Measurements from ENCODE around the gene COMMD6. TPM values are rescaled to one million over a fixed set of nuclear protein-coding genes. Genes with fewer than 3 reads are reported as not detected.
A peak's percentile ranks its signal among the peaks of the same experiment; 100 is the strongest.
"Not testable (repeated sequence)": the region's sequence is repeated elsewhere in the genome, so short reads cannot be mapped to it uniquely, and the experiment has no call there.

The COMMD6 gene
- 150 TPM for polyA plus RNA-seq (2013, experiment 1 of 2; ENCODE audit: insufficient read length)
- 214 TPM for polyA plus RNA-seq (2013, experiment 2 of 2; ENCODE audit: insufficient read length)

DNA sequence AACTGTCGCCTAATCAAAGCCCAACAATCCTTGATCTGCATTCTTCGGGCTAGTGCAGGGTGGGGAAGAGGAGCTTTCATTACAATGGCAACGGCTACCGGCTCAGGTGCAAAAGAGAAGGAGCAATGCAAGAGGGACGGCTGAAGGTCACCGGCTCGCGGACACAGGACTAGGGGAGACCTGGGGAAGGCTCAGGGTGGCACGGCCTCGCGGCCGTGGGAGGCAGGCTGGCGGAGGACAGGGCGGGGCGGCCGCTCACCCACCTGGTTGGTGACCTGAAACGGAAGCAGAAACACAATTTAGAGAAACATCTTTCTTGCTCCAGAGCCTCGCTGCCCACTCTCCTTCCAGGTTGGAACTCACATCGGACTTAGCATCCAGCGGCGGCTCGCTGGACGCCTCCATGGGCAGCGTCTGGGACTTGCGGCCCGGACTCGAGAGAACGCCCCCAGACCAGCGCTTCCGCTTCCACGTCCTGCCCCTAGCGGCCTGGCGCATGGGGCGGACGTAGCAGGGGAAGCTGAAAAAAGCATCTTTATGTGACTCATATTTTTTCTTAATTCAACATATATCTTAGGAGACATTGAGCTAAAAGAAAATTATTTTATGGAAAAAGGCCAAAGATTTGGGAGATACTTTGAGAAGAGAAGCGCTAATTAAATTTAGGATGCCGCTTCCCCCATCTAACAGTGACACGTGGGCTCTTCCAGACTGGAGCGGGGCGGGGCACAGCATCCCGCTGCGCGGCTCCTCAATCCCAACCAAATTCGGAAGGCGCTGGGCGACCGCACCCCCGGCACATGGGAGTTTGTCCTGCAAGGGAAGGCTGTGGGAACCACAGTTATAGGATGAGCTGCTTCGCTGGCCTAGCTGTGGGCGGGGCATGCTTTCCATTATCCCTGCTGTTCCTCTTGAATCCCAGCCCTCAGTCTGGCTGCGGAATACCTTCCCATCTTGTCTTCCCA lies at the start of gene COMMD6:
Gene COMMD6, minus strand, starts transcription at position 441 of the 965 bp plus-strand sequence. Its CDS starts 36 bp downstream, at position 405.
- peak; percentile 95 for DNase-seq

DNA sequence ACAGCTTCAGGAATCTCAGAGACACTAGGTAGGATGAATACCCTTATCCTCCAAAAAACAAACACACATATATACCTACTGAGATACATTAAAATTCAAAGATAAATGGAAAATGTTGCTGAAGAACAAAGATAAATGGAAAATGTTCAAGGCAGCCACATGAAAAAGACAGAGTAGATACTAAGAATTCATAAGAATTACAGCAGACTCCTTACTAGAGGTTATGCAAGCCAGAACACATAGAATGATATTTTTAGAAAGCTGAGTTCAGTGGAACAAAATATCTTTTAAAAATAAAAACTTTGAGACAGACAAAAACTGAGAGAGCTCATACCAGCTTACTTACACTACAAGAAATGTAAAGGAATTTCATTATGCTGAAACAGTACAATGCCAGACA lies 47.5 kb upstream of the COMMD6 start:
- no peak for DNase-seq

DNA sequence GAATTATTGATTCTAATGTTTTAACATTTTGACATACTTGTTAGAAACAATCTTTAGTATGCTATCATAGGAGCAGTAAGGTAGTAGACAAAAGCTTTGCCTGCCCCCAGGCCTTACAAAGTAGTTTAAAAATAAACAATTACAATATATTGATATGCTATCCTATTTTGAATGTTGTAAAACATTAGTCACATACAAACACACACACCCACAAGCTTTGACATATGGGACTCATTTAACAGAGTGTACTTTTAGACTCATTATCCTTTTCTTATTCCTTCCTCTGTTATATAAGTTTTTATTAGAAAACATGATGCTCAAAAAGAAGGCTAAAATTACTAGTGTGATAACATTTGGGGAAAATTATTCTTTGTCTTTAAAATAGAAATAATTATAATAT lies 45.5 kb upstream of the COMMD6 start:
- DNase-seq, result no peak

DNA sequence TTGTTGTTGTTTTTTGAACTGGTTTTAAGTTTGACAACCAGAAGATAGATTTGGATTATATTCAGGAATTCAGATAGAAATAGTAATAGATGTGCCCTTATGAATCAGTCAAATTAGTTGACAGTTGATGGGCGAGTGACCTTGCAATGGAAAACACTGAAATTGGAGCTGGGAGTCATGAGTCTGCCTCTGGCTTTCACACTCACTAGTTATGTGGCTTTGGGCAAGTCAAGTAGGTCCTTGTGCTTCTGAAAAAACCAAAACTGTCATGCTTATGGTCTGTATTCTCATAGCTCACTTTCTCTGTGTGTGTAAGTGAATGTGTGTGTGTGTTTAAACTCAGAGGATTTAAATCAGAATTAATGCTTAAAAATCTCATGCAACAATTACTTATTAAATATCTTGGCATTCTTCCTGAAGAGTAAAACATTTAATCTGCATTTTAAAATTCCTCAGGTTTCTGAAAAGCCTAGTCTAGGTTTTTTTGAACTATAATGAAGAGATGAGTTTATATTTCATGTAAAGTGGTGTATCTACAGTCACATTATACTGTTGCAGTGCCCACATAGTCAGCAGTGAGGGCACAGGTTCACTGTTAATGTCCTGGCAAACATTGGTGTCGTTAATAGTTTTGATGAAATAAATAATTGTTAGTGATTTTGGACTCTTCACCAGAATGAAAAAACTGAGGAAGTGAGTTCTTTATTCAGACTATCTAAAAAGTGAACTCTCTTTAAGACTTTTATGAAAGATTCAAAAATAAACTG lies 44.4 kb upstream of the COMMD6 start:
- DNase-seq, result no peak

DNA sequence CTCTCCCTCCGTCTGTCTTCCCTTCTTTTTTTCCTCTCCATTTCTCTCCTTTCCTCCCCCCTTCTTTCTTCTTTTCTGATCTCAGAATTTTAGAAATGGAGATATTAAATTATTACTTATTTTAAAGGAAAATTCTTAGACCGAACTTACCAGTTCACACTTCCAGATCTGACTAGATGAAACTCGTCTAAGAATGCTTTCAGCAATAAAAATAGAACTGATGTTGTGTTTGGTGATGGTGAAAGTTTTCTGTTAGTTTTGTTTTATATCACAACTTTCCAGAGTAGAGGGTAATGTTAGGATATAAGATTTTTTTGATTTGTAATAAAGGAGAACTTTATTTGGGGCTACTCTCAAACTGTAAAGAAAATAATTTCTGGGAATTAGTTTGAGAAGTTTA lies 41.9 kb upstream of the COMMD6 start:
- no peak for DNase-seq

DNA sequence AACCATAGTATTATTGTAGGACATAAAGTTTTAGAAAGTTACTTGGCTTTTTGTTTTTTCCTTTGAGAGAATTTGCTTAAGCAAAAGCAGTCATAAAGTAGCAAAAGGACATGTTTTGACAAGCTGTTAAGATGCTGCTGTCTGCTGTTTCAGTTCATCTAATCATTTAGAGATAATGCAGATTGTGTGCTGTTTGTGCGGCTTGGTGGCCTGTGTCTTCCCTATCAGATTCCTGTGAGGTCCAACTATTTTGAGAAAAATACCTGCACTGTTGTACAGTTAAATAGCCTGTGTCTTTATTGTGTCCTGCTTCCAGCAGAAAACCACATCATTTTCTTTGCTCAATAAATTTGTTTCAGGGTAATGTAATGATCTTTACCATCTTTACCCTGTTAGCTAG lies 31.9 kb upstream of the COMMD6 start:
- DNase-seq, result no peak

DNA sequence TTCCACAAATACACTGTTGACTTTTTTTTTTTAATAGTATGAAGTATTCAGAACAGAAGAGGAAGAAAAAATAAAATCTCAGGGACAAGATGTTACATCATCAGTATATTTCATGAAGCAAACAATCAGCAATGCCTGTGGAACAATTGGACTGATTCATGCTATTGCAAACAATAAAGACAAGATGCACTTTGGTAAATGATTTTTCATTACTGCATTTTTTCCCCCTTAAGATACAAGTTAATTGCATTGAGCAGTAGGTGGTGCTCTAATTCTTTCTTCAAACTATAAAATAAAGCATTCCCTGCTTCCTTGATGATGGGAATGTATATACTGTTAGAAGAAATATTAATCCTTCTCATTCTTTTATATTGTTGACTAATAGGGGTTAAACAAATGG lies 29.0 kb upstream of the COMMD6 start:
- DNase-seq, result peak; percentile 63

DNA sequence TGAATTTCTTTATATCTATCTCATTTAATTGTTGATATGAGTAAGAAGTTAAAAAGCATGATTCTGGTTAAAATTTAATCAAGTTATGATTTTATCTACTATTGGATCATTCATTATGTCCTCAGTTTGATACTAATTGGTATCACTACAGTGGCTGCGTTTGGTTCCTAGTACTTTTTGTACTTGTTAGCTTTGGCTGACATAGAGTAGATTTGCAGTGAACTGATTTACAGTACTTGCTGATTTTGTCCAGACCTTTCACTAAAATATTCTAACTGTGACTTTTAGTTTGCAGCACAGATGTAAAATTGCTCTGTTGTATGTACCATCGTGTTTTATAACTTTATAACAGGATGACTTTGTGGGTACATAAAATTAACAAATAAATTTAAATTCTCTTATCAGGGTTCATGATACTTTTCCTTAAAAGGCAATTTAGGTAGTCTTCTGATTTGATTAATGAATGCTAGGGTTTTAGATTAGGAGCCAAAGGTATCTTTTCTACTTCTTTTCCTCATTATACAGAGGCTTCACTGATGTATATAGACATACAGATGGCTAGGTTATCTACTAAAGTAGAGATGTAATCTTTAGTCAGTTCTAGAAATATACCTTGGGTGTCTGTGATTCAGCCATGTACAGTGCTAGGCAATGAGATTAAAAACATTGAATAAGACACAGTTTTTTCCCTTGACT lies 20.7 kb upstream of the COMMD6 start:
- DNase-seq, result no peak

DNA sequence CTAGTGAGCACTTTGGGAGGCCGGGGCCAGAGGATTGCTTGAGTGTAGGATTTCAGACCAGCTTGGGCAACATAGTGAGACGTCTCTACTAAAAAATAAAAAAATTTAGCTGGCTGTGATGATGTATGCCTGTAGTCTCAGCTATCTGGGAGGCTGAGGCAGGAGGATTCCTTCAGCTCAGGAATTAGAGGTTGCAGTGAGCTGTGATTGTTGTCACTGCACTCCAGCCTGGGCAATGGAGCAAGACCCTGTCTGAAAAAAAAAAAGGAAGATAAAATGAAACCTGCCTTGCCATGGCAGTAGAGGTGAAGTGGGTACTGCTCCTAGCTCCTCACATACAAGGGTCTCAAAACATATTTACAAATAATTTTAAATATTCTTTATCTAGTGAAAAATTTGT lies 19.3 kb upstream of the COMMD6 start:
- DNase-seq, result no peak

DNA sequence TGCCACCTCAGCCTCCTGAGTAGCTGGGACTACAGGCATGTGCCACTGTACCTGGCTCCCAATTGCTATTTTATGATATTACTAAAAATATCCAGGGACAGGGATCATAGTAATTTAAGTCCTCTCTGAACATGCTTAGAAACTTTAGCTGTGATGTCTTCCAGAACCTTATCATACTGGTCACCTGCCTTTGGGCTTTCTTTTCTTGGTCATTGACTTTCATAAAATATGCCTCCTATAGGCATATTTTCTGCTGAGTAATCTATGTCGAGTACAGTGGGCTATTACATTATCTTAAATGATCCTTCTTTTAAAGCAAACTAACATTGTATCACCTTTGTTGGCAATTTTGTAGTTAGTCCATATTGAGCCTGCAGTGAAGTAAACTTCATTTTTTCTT lies 18.2 kb upstream of the COMMD6 start:
- no peak for DNase-seq

DNA sequence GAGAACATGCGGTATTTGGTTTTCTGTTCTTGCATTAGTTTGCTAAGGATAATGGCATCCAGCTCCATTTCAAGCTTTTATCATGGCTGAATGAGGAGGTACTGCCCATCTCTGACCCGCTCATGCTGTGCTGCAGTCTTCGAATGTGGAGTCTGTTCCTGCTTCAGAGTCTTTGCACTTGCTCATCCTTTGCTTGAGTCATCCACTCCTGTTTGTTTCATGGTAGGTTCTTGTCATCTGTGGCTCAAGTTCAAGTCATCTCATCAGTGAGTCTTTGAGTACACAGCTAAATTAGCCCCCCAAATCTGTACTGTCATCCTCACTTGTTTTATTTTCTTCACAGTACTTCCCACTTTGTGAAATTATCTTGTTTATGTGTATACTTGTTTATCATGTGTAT lies 17.3 kb upstream of the COMMD6 start:
- DNase-seq, result no peak

DNA sequence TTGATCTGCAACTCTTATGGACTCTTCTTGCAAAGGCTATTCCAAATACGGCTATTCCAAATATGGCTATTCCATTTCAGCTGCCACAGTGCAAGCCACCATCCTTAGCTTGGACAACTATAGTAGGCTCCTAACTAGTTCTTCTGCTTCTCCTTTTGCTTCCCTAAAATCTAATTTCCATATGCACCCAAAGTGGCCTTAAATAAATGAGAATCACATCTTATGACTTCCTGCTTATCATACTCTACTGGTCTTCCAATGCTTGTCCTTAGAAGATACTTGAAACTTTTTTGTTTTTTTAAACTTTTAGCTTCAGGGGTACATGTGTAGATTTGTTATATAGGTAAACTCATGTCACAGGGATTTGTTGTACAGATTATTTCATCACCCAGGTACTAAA lies 16.8 kb upstream of the COMMD6 start:
- DNase-seq, result no peak

DNA sequence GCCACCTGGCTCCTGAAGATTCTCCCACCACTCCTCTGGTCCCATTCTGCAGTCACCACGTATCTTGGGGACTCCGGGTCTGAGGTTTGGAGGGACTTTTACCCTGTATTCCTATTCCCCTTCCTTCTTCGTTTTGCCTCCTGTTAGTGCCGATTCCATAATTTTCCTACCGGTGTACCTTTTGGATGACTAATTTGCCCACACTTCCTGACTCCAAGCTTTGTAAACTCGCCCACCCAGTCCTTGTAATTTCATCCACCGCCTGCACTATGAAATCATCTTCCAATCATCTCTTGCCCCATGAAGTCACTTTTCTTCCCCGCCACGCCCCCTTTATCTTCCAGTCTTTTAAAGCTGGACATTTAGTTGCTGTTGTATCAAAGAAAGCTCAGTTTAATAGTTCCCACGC lies 12.5 kb upstream of the COMMD6 start:
- peak; percentile 74 for DNase-seq

DNA sequence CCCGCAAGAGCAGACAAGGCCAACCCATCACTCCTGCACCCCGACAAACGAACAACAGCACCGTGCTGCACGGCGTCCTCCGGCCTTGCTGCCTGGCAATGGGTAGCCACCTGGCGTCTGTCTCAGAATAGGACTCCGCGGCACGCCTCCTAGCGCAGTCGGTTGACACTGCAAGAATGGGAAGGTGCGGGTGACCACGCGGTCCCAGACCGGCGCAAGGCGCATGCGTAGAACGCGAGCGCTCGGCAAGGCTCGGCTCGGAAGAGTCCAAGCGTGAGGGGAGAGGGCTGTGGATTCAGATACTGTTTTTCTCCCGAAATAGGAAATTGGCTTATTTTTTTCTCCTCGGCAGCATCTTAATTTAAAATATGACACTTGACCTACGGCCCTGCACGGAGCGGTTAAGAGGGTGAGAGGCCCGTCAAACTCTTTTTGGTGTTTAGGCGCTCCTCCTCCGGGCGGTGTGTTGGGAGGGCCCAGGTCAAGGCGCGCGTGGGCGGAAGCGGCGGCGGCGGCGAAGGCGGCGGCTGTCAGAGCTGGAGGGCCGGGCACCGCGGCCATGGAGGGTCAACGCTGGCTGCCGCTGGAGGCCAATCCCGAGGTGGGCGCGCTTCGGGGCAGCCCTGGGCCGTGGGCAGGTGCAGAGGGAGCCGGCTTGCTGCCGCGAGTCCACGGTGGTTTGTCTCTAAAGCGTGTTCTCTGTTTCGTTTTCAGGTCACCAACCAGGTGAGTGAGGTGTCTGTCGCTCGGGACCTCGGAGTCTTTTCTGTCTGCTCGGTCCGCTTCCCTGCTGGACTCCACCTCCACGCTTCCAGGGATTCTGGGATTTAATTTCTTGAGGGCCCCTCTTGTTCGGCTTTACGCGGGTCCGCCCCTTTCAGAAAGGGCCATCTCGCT lies 11.9 kb upstream of the COMMD6 start, which contains the start of gene UCHL3:
Gene UCHL3, plus strand, starts transcription at position 530 of the 897 bp plus-strand sequence. Its CDS starts 30 bp downstream, at position 560.
- DNase-seq, result peak; percentile 93

DNA sequence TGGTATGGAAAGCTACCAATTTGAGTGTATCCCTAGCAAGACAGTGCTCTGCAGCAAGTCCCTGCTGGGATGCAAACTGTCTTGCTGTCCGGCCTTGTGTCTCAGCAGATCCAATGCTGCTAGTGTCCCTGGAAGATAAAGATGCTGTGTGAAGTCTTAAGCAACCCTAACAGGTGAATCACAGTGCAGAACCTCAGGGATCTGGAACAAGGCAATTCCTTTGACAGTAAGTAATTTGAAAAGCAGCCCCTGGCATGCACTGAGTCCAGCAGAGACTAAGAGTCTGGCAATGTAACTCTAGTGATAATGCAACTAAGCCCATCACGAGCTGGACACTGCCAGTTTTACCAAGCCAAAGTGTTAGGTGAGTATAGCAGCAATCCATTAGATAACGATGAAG lies 10.3 kb upstream of the COMMD6 start:
- no peak for DNase-seq

DNA sequence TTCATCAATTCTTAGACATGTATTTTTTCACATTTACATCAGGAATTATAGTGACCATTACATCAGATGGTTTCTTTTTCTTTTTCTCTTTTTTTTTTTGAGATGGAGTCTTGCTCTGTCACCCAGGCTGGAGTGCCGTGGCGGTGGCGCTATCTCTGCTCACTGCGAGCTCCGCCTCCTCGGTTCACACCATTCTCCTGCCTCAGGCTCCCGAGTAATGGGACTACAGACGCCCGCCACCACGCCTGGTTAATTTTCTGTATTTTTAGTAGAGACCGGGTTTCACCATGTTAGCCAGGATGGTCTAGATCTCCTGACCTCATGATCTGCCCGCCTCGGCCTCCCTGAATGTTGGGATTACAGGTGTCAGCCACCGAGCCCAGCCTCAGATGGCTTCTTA lies 7.7 kb upstream of the COMMD6 start:
- DNase-seq, result not testable (repeated sequence)

DNA sequence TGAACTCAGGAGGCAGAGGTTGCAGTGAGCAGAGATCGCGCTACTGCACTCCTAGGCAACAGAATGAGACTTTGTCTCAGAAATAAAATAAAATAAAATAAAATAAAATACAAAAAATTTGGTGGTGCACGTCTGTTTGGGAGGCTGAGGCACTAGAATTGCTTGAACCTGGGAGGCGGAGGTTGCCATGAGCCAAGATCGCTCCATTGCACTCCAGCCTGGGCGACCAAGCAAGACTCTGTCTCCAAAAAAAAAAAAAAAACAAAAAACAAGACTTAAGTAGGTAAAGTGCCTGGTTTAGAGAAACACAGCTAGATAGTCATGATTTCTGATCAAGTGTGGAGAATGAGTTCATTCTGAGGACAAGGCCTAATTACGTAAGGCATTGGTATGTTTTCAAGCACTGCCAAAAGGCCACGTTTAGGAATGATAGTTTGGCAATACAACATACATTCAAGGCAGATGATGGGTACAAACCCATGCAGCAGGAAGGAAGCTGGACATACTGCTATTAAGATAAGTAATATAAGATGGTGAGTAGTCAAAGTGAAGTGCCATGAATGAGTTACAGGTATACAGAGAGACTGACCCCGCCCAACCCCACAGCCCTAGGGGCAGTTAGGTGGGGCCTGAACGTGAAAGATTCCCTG lies 7.2 kb upstream of the COMMD6 start:
- peak; percentile 51 for DNase-seq

DNA sequence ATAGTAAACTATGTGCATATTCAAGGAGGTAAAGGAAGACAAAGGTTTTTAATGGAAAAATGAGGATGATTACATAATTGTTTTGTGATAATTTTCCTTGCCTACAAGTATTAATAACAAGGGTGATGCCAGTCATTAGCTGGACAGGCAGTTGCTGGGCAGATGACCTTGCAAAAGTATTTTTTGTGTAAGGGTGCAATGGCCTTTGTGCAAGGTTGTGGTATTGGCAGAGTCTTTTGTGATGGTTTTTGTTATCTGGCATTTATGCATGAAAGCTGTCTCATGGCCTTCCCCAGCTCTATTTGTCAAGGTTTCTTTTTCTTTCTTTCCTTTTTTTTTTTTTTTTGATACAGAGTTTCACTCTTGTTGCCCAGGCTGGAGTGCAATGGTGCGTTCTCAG lies 4.3 kb upstream of the COMMD6 start:
- no peak for DNase-seq

DNA sequence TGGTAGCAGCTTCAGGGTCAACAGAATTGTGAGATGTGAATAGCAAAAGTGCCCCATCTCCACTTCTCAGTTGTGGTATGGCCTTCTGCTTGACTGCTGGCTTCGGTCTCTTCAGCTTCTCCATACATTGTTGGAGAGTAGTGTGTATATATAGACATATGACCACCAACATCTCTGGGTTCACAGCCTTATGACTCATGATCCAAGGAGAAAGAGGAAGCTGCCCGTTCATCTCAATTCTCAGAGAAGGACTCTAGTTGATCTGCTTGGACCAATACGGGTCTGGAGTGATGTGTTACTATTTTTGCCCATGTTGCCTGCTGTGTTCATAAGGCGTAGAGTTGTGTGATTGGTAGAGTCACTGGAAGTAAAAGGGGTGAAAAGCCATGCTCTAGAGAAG lies 3.6 kb upstream of the COMMD6 start:
- peak; percentile 37 for DNase-seq

DNA sequence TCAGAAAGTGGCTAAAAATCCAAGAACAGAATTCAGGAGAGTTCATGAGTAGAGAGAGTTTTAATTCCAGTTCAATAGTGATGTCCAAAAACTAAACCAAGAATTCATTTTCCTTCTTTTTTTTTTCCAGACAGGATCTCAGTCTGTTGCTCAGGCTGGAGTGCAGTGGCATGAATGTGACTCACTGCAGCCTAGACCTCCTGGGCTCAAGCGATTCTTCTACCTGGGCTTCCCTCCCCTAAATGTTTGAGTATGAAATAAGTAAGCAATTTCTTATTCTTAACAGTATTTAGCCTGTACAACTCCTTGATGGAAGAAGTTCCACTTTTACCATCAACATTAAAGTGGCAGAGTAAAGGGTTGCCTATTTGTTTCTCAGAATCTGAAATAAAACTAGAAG lies 3.8 kb downstream of the COMMD6 start:
- DNase-seq, result no peak

DNA sequence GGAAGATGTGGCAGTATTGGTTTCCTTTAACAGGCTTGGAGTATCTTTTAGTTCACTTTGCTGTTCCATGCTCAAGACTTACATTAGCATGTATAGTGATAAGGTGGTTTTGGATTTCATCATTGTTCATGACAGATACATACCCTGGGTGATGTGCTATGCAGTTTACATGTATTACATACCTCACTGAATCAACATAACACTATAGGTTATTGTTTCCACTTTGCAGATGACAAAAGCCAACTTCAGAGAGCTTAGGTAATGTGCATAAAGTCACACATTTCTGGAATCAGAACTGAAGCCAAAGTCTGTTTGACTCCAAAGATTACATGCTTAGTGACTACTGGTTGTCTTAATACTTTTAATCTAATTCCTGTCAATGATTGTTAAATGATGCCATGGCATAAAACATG lies 7.1 kb downstream of the COMMD6 start:
- DNase-seq, result no peak

Data from fibroblast of skin of back (primary cell).